GM19397 (cell line): Measurements from ENCODE around the gene SPECC1.
A peak's percentile ranks its signal among the peaks of the same experiment; 100 is the strongest.

Source experiments
- ATAC-seq: cut with Tn5 transposase; IDR thresholded peaks from one replicate; pipeline ENCODE4 v1.9.1; 2021; ENCODE audit warnings: mild to moderate bottlenecking, moderate library complexity; ENCODE audit not compliant: unreplicated experiment

Gene SPECC1

DNA sequence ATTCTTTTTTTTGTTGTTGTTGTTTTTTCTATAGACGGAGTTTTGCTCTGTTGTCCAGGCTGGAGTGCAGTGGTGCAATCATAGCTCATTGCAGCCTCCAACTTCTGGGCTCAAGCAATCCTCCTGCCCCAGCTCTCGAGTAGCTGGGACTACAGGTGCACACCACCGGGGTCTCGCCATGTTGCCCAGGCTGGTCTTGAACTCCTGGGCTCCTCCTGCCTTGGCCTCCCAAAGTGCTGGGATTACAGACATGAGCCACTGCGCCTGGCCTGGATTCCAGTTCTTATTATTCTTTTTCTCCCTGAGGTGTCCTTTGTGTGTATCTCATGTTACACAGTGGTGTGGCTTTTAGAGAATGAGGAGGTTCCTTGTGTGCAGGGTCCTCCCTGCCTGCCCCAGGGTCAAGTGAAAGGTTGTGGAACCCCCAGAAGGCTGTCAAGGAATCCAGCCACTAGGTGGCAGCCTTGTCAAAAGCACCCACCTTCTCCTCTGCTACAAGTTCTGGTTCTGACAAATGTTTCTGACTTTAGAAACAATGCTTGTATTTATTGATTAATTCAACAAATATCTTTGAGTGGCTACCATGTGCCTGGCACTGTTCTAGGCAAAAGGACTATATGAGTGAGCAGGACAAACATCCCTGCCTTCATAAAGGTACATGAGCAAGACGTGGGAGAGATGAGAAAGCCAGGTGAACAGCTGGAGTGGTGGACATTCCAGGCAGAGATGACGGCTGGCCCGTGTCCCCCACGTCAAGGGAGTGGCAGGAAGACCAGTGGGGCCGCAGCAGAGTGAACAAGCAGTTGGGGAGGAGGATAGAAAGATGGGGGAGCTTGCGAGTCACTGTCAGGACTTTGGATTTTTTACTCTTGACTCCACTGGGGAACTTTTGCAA is 112.4 kb downstream of the SPECC1 start:
- ATAC-seq, result no peak

- no peak for ATAC-seq
Observed at GRCh38 chr17:20122254-20122879, 113.2 kb downstream of the SPECC1 start.

DNA sequence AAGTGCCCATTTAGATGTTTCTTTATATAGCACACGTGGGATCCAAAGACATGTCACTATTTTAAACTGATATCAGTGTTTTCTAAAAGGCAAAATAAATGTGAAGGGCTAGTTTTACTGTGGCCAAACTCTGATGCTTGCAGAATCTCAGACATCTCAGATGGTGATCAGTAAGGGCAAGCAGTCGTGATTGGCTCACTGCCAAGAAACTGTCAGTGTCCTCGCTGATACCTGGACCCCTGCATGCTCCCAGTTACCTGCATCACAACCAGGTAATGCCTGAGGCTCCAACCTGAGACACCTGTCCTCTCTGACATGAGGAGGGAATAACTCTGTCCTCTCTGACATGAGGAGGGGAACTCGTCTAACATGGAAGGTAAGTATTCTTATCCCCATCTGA is 114.0 kb downstream of the SPECC1 start:
- ATAC-seq, result no peak

DNA sequence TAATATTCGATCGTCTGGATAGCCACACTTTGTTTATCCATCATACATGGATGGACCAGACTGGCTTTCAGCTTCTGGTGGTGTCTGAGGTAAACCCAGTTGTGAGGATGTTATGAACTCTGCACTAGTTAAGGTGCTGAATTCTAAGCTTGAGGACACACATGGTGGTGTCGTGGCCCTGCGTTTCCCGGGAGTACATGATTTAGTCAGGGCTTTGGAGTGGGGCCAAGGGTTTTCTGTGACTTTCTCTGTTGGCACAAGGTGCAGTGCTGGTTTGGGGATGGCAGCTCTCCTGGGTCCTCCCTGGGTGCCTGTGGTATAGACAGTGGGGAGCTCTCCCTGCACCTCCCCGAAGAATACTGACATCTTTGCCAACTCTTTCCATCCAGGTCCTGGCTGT is 116.6 kb downstream of the SPECC1 start:
- no peak for ATAC-seq

DNA sequence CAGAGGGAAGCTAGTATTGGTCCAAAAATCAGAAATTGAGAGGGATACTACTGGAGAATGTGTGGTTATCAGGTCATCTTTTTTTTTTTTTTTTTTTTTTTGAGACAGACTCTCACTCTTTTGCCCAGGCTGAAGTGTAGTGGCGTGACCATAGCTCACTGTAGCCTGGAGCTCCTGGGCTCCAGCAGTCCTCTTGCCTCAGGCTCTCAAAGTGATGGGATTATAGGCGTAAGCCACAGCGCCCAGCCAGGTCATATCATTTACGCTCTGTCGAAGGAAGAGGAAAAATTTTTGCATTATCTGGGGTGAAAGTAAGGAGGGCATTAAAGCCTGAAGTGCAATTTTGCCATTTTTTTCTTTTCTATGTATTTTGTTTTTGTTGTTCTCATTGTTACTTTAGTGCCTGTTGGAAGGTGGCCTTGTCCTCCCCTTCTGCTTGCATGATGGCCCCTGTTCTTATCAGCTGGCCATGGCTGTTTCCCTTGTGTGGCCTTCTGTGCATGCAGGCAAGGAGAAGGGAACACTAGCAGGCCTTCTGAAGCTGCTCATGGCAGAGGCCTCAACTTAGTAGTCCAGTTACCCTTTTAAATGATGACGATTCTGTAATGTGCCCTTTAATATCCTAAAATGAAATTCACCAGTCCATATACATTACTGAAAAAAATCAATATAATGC is 118.3 kb downstream of the SPECC1 start:
- ATAC-seq, result no peak

DNA sequence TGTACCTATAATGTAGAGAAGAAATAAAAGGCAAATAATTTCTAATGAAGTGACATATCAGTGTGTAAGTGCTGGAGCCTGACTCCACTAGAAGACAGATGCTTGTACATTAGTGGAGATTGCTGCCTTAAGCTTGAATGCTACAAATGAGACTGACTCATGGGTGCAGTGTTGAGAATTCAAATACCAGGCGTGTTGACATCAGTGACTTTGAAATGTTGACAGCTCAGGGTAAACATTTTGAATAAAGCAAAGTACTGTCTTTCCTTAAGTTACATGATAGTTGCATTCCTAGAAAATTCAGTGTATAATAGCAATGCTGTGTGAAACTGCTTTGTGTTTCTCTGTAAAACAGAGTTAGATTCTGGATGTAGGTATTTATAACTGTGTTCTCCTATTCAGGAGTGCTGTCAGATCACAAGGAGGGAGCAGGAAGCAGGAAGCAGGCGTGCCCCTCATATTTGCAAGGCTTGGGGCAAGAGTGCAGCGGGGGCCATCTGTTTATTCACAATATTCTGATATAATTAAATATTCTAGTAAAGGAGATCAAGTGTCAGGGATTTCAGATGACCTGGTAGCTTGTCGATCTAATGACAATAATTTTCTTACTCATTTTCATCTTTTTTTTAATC is 119.0 kb downstream of the SPECC1 start:
- no peak for ATAC-seq

GRCh38 chr17:20133517-20133916 is 124.4 kb downstream of the SPECC1 start:
- ATAC-seq, result no peak

DNA sequence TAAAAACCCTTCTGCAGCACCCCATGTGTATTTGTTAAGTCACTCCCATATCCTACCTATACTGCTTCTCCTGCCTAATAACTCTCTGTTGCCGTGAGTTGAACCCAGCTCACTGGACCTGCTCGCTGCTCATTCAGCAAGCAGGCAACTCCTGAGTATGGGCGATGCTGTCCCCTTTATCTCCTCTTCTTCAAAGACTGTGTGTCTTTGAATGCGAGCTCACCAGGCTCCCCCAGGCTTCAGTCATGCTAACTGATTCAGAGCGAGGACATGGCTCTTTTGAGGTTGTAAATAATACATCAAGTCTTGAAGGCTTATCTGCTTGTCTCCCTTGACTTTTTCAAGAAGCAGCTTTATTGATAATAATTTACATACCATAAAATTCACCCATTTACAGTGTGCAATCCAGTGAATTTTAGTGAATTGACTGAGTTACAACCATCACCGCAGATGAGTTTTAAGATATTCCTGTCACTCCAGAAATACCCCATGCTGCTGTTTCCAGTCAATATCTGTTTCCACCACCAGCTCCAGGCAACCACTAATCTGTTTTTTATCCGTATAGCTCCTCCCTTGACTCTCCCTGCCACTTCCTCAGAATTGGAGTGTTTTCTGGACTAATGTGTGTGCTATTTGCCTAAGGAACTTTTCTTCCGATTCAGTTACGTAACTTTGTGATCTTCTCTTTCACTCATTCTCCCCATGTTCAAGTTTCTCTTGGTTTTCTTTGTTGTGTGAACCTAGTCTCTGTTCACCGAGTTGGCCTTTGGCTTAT is 132.2 kb downstream of the SPECC1 start:
- no peak for ATAC-seq

GRCh38 chr17:20142268-20142667 is 133.1 kb downstream of the SPECC1 start:
- no peak for ATAC-seq

DNA sequence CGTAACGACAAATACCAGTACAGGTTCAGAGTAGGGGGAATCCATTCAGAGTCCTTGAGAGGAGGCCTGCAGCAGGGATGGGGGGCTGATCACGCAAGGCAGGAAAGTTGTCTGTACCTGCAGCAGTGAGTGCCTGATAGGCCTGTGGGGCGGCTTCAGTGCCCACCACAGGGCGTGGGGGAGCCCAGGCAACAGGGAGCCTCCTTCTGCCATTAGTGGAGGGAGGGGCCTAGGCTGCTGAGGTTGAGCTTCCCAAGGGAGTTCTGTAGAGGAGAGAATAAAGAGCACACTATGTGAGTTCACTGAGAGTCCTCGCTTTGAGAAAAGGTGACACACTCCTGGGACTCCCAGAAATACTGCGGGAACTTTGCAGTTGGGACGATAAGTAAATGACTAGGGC is 134.6 kb downstream of the SPECC1 start:
- no peak for ATAC-seq

DNA sequence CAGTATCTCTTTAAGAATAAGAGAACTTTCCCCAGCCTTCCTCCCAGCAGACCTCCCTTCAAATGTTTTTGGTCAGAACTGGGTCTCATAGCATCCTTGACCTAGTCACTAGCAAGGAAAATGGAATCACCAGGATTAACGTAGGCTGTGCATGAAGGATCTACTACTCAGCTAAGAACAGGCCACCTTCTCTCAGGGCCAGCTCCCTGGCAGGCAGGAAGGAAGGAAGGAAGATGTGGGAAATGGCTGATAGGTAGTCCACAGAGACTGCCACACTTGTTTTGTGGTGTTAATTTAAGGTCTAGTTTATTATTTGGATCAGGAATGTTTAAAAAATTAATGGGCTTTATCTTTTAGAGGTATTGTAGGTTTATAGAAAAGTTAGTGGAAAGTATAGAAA is 136.4 kb downstream of the SPECC1 start:
- no peak for ATAC-seq

GRCh38 chr17:20149251-20149650 is 140.1 kb downstream of the SPECC1 start:
- ATAC-seq, result no peak

GRCh38 chr17:20151174-20151573 is 142.0 kb downstream of the SPECC1 start:
- ATAC-seq, result no peak

- ATAC-seq, result no peak
Observed at GRCh38 chr17:20153231-20153630, 144.1 kb downstream of the SPECC1 start.

- no peak for ATAC-seq
Observed at GRCh38 chr17:20154286-20155000, 145.3 kb downstream of the SPECC1 start.

DNA sequence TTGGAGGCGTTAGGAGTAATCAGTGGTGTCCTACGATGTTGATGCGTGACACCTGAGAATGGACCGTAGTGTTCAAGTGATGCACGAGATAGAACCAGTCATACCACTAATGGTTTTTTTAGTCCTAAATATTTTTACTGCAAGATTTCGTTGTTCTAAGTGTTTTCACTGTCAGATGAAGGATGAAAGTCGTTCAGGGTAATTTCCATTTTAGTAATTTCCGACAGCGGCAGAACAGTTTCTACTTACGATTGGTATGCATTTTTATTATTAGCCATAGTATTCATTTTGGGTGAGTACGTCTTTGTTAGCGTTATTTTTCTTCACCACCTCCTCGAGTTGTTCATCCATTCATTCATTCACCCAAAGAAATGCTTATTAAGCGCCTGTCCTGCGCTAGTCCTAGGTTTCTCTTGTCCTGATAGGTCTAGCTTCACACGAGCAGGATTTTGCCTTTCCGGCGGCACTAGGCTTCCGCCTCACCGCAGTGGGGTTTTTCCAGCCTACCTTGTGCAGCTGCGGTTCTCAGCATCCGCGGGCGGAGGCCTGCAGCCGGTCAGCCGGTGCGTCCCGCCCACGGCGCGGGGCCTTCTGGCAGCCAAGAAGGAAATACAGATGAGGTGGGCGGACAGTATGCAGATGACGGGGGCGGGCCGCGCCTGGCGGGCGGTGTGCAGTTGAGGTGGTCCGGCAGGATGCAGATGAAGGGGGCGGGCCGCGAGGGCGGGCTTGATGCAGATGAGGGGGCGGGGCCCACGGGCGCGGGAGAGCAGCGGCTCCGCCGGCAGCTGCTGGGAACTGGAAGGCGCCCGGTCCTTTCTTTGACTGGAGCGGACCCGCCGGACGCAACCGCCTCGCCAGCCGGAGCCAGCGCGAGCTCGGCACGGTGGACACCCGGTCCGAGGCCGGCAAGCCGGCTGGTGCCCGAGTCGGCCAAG is 146.4 kb downstream of the SPECC1 start:
- ATAC-seq, result peak; percentile 96

DNA sequence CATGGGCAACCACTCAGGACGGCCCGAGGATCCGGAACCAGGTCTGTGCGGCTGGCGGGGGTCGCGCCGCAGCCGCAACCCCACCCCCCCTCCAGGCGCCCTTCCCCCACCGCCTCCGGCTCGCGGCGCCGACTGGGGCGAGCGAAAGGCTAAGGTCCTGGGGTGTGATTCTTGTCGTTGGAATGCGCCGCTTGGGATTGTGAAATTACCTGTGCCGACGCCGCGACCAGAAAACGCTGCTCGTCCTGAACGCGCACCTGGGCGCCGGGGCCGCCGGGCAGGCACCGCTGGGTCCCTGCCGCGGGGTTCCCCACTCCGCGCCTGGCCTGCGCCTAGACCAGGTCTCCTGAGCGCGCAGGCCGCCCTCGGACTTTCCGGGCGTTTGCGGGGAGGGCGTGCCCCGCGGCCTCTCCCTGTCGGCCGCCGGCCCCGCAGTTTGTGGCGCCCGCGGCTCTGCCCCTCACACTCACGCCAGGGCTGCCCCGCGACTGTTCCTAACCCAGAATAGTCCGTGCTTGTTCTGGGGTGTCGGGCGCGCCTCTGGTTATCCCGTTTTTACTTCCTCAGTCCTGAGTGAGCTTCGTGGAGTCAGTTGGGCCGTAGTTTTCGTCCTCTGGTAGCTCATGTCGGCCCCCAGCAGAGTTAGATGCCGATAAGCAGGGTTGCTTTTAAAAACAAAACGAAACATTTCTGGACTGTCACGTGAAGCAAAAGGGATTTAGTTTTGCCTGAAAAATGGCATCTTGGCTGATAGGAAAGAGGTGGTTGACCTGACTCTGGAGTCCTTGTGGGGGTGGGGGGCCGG is 147.2 kb downstream of the SPECC1 start:
- ATAC-seq, result peak; percentile 32

- no peak for ATAC-seq
Observed at GRCh38 chr17:20157001-20157310, 147.8 kb downstream of the SPECC1 start.
